Measurements from ENCODE around the gene FRMPD2.
"Not testable (repeated sequence)": the region's sequence is repeated elsewhere in the genome, so short reads cannot be mapped to it uniquely, and the experiment has no call there.

Gene FRMPD2

DNA sequence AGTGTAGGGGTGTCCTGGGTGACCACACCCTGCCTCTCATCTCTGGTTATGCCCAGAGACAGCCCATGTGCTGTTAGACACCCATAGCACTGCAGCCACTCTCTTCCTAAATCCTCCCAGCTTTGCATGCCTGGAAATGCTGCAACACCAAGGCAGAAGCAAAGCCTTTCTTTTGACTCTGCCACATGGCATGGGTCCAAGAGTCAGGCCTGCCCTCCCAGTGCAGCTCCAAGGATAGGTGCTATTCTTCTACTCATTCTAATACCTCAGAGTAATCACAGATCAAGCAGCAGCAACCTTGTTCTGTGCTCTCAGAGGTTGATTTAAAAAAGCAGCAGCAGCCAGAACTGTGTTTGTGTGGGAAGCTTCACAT lies 23.4 kb downstream of the FRMPD2 start:
- DNase-seq (ENCODE audit: low spot score): no peak

DNA sequence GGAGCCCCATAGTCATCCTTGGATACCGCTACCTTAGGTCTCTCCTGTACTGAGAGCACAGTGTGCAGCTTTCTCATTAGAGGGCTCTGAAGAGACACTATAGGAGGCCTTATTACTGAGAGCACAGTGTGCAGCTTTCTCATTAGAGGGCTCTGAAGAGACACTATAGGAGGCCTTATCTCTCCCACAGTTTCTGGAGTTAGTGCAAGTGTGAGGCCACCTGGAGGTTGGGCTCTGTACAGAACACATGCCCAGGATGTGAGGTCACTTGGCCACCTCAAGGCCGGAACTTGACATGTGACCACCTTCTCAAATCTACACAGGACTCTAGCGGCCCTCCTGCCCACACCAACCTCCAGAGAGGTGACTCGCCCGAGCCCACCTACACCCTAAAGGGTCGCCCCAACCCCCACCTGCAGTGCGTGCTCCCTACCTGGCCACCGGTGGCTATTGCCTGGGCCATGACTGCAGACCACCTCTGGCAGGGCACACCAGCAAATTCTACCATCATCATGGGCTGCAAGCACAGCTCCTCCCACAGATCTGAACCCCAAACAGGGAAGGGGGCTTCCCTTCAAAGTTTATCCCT lies 24.6 kb downstream of the FRMPD2 start:
- DNase-seq (ENCODE audit: low spot score): no peak

DNA sequence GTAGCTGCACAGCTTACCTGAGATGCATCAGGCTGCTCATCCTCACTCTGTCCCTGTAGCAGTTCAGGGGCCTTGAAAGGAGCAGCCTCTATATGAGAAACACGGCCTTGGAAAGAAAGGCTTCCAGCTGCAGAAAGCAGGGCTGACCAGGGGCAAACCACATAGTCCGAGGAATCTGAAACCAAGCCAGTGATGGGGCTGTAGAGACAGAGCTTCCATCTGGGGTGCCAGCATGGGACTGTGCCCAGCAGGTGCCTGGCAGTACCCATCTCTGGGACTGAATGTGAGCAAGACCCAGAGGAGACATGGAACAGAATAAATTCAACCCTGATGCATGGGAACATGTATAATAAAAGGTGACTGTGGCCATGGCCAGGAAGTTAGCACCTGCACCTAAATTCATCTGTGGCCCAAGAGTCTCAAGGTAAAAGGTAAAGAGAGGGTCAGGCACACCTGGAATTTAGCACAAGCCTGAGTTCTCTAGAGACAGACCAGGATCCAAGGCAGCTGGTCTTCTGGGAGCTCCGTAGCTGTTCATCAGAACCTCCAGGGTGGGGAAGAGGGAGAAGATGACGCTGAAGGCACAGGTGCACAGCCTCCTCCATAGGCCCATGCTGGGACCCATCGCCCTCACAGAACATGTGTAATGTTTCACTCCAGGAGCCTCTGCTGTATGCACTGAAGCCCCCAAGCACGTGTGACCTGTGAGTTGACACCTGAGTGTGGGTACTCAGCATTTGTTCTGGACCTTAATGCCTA lies 25.3 kb downstream of the FRMPD2 start:
- DNase-seq (ENCODE audit: low spot score): no peak

DNA sequence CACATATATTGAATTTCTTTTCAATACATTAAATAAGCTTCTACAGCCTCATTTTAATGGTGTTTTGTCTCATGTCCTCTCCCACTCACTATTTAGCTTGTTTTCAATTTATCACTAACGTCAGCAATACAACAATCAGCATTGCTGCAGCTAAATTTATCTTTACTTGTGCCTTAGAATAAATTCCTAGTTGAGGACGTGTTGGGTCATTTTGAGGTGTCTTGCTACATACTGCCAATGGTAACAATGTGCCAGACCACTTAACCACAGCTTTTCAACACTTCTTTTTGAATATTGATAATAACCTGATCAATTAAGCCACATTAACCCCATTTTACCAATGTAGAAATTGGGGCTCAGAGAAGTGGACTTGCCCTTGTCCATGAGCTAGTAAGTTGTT lies 26.0 kb downstream of the FRMPD2 start:
- no peak for DNase-seq (ENCODE audit: low spot score)

DNA sequence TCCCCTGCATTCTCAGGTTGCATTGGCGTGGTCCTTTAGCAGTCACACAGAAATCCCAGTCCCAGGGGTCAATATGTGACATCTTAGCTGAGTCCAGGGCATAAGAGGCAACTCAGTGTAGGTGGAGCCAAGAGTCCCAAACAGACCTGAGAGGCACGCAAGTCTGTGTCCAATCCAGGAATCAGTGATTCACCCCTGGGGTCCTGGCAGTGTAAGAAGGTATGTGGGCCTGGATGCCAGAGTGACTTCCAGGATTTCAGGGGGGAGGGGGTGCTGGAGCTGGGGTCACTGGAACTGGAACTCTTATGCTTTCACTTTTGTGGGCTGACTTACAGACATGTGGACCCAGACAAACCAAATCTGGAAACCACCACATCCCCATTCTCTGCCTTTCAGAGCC lies 26.8 kb downstream of the FRMPD2 start:
- DNase-seq (ENCODE audit: low spot score): no peak

DNA sequence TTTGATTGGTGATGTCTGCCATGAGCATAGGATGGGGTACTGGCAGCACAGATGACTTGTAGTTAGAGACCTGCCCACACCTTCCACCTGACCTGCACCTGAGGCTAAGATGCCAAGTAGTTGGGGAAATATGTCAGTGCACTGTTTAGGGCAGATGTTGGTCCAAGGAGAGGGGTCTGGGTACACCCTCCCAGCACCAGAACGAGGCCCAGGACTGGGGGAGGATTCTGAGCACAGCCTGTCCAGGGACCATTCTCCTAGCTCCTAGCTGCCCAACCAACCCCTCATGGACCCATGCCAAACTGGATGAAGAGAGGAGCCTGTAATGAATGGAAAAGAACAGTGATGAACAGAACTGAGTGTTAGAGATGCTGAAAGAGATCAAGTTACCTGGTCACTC lies 28.0 kb downstream of the FRMPD2 start:
- DNase-seq (ENCODE audit: low spot score): no peak

DNA sequence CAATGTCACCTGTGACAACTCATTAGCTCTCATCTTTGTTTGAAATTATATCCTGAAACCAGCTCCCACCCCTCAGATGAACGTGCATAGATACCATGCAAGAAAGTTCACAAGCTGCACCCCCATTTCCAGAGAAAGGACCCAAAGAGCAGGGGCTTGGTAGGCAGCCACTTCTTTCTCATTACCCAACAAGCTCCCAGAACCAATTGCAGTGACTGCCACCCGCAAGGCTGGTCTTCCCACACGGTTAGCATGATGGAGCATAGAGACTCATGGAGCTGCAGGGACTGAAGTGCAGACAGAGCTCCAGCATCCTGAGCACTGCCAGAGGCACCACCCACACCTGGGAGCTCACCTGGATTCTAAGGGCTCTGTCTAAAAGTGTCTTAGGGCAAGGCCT lies 28.5 kb downstream of the FRMPD2 start:
- DNase-seq (ENCODE audit: low spot score): no peak

DNA sequence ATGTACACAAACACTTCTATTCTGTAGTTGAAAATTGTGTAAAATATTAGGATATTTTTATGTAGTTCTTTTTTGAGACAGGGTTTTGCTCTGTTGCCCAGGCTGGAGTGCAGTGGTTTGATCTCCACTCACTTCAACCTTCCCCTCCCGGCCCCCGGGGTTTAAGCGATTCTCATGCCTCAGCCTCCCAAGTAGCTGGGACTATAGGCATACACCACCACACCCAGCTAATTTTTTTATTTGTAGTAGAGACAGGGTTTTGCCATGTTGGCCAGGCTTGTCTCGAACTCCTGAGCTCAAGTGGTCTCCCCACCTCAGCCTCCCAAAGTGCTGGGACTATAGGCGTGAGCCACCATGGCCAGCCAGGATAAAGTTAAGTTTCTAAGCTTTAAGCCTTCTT lies 30.6 kb downstream of the FRMPD2 start:
- DNase-seq (ENCODE audit: low spot score): not testable (repeated sequence)

DNA sequence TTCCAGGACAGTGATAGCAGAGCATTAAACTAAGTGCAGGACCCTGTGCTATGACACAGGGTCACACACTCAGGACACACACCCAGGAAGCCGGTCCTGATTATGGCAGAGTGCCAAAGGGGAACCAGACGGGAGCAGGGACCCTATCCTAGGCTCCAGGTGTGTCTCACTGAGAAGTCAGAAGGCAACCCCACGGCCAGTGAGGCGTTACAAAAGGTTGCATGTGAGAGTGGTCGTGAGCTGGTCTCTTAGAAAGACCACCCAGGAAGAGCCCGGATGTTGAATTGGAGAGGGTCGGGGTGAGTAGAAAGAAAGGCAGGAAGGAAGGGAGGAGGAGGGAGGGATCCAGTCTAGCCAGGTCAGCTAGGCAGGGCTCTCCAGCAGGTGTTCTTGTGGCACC lies 31.0 kb downstream of the FRMPD2 start:
- no peak for DNase-seq (ENCODE audit: low spot score)

DNA sequence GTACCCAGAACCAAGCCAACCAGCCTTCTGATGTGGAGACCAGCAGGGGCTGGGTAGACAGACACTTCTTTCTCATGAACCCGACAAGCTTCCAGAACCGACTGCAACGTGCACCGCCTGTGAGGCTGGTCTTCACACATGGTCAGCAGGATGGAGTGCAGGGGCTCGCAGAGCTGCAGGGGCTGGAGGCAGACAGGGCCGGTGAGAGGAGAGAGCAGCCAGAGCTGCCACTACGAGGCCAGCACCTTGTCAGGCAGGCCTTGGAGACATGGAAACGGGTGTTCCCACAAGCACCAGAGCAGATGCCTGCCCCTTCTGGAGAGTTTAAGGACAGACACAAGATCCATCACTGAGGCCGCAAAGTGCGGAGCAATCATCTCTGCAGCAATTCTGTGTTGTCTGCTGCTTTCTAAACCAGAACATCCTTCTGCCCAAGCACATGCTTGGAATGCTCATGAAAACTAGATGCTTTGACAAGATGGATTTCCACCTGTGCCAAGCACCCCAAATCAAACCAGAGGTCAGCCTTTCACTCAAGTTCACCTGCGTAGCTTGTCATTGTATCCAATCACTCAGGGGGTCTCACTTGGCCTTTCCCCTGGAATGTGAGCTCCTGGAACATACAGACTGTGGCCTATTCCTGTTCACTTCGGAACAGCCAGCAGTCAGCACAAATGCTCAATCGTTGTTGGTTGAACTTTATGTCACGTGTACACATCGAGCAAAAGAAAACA lies 32.2 kb downstream of the FRMPD2 start:
- no peak for DNase-seq (ENCODE audit: low spot score)

DNA sequence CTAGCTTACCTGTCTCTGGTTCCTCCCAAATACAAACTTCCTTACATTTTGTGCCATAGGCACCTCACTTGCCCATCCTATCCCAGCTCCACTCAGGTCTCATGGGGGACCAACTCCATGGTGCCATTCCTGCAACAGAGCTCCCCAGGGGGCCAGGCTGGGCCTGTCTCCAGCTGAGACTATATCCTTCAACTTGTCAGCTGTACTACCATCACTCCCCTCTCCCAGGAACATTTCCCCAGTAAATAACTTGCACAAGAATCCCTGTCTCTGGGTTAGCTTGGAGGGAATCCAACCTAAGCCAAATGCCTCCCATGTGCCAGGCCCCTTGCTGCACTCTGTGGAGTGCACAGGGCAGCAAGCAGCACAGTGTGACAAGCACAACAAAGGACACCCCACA lies 33.2 kb downstream of the FRMPD2 start:
- DNase-seq (ENCODE audit: low spot score): no peak

DNA sequence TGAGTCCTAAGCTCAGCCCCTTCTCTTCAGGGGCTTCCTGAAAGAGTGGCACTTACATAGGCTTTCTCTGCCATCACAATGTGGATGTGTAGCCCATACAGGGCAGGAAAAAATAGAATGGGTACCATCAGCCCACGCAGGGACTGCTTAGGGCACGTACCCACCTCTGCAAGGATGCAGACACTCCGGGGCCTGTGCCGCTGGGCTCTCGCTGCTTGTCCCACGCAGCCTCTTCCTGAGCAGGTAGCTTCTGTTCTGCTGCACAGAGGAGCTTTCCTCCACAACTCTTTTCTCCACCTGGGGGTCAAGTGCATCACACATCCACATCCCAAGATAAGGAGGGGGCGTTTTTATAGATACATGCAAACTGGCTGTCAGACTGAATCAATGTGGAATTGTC lies 34.3 kb downstream of the FRMPD2 start:
- DNase-seq (ENCODE audit: low spot score): no peak

DNA sequence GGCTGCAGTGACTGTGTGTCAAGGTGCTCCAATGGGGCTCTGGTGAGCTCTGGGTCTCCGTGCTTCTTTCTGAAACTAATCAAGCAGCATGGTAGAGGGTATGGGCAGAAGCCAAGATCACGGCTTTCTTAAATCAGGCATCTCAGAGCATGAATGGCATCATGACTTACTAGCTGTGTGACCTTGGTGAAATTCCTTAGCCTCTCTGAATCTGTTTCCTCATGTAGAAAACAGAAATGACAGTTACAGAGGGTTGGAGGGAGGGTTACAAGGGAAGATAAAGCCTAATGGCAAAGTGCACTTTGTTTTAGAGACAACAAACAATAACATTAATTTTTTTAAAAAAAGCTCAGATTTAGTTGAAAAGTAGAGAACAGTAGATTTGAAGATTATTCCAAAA lies 34.9 kb downstream of the FRMPD2 start:
- no peak for DNase-seq (ENCODE audit: low spot score)

DNA sequence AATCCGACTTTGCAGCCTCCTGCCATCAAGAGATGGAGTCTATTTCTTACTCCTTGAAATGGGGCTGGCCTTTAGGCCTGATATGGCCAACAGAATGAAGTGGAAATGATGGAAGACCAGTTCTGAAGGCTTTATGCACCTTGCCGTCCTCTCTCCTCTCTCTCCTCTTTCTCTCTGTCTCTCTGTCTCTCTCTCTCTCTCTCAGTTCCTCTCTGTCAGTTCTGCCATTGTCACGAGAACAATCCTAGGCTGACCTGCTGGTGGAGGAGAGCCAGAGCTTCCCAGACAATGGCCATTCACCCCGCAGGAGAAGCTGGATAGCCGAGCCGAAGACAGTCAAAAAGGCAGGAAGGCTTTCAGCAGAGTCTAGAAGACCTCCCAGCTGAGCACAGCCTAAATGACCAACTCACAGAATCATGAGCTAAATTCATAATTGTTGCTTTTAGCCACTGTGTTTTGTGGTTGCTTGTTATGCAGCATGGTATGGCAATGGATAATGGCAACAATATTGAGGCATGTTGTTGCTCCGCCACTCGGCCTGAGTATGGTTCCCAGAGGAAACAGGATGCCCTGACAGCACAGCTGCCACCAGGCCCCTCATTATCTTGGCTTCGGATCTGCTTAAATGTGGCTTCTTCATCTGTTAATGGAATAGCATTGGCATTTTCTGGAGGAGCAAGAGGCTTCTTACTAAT lies 35.5 kb downstream of the FRMPD2 start:
- DNase-seq (ENCODE audit: low spot score): no peak

DNA sequence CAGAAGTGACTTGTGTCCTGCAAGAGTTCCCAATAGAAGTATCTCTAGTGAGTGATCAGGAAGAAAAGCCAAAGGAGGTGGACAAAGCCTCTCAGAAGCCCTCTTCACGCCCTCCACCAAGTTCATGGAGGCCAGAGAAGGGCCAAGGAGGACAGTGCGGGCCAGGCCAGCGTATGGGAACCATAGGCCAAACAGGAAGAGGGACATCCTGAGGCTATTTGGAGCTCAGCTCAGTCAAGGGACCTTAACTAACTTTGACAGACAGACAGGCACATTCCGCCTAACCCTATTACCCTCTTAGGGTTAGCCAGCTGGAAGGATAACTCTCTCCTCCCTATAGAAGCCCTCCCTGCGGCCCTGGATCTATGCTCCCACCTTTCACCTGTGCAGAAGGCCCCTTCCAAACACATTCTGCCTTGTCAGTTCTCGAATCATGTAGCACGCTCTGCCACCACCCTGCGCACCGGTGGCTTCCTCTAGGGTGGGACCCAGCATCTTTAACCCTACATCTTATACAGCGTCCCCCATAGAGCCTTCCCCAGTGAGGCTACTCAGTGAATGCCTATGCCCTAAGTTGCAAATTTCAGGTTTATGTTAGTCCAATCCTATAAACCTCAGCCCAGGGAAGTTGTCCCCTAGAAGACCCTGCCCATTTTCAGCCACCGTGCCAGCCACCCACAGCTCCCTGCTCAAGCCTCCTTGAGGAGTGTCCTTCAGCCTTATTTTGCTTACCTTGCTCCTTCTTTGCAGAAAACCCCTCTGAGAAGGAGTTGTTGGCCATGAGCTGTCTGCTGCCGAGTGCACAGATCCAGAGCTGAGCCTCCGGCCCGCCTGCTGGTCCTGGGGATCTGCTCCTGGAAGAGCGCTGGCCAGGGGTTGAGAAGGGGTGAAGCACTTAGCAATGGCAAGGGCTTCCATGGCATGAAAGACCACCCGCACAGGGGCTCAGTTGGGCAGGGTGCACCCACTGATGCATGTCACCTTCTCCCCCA lies 36.9 kb downstream of the FRMPD2 start:
- DNase-seq (ENCODE audit: low spot score): no peak

DNA sequence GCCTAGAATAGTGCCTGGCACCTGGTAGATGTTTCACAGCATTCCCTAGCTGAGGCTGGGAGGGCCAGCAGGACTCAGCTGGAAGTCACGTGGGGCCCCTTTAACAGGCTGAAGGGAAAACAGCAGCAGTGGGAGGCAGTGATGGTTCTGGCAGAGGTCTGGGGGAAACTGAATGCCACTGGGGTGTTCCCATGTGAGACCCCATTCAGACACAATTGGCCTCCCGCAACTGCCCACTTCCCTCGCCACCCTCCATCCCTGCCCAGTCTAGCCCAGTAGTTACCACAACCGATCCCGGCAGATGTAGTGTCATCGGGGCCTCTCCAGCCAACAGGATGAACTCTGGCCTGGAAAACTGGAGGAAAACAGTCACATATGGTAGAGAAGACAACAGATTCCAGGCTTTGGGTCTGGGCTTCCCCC lies 38.3 kb downstream of the FRMPD2 start:
- no peak for DNase-seq (ENCODE audit: low spot score)

DNA sequence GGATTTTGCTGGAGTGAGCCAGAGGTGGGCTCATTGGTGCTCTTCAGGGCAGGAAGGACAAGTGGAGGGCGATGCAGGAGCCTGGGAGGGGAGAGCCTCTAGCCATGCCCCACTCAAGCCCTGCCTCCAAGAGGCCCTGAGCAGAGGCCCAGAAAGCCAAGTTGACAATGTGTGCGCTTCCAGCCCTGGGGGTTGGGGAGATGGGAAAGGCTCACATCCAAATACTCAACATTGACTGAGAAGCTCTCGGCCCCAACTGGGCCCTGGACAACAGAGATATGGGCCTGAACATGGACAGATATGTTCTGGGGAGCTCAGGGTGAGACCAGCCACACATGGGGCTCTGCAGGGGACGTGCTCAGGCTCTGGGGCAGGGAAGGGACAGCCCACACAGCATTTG lies 39.0 kb downstream of the FRMPD2 start:
- DNase-seq (ENCODE audit: low spot score): no peak

DNA sequence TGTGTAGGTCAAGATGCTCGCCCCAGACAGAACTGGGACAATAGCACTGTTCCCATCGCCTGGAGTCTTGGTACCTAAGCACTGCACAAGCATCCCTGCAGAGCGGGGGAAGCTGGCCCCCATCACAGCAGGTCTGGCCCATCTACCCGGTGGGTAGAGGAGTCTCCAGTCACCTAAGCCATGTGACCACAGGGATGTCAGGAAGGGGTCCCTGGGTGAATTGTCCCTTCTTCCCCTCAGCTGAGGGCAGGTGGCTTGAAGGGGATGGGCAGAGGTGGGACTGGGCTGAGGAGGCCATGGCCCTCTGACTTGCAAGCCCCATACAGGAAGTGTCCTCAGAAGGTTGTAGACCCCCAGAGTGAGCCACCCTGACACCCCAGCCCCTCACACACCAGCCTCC lies 39.7 kb downstream of the FRMPD2 start:
- no peak for DNase-seq (ENCODE audit: low spot score)

DNA sequence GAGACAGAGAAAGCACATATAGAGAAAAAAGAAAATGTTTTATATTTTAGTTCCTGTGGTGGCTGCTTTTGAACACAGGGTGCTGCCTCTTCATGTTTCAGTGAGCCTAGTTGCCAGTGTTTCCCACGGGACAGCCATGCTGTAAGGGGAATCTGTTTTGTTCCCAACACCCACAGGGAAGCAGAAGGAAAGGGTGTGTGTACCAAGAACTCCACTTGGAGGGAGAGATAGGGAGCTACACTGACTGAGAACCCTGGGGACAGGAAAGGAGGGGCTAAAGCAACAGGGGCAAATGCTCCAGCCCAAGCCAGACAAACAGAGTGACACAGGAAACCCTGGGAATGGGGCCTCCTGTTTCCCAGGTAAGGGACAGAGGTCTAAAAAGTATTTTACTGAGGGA lies 40.2 kb downstream of the FRMPD2 start:
- no peak for DNase-seq (ENCODE audit: low spot score)

DNA sequence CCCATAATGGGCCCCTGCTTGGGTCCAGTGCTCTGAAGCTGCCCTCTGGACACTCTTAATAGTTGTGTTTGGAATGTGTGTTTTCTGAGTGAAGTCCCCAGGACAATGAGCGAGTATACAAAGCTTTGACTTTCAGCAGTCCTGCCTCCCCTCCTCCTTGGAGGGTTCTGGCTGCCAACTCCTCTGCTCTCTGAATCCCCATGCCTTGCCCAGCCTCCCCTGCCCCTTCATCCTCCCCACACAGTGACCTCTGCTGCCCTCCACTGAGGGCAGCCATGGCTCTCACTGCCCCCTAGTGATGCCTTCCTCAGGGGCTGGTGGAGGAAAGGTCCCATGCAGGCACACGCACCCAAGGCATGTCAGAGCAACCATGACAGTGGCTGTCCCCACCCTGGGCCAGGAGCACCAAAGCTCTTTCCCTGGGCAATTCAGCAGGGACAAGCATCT lies 40.9 kb downstream of the FRMPD2 start:
- no peak for DNase-seq (ENCODE audit: low spot score)

DNA sequence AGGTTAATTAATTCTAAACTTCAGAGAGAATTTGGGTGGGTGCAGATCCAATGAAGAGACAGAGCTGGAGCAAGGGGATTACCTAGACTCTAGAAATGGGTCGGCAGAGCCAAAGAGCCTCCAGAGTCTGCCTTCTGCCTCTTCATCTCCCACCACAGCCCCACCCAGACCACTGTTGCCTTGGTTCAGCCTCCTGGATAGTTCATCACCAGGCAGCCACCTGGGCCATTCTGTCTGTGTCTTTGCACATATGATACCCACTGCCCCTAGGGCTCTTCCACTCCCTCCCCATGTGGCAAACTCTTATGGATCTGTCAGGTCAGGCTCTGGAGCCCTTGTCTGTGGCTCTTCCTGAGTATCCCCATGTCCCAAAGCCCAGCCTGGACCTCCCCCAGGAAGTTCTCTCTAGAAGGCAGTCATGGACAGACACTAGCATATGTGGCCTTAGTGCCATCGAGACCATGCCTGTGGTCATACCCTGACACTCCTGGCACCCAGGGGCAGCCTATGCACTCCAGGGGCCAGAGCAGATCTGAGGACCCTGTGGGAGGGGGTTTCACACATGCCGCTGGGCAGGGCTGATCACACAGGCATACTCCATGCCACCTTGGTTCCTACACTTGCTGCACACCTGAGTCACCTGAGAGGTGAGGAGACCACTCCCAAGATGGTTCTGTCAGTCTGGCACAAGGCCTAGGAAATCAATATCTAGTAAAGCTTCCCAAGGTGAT lies 41.6 kb downstream of the FRMPD2 start:
- DNase-seq (ENCODE audit: low spot score): no peak

Measured in CD4-positive, alpha-beta T cell treated with Interleukin-6 at 100 ng/mL for 8 hours (primary cell).